NK-92 treated with Interleukin-12 subunit alpha and Interleukin-12 subunit beta, amount 100 ng/mL, for 24 hours (cell line): Measurements from ENCODE around the gene SLC33A1.
"Not testable (repeated sequence)": the region's sequence is repeated elsewhere in the genome, so short reads cannot be mapped to it uniquely, and the experiment has no call there.

Experiments used
- DNase-seq: peaks from one replicate; lab custom pipeline; 2025; lab: John Stamatoyannopoulos, UW

SLC33A1 gene

GRCh38 chr3:155854141-155854940 lies at the start of gene SLC33A1:
SLC33A1 (minus strand) TSS chr3:155854427; CDS start chr3:155853997, 430 bp downstream.
- DNase-seq: peak; percentile 98

- no peak for DNase-seq
Measured at GRCh38 chr3:155895379-155895900, 41.2 kb upstream of the SLC33A1 start.

- DNase-seq: no peak
Measured at GRCh38 chr3:155891321-155891720, 37.1 kb upstream of the SLC33A1 start.

- no peak for DNase-seq
Measured at GRCh38 chr3:155890671-155891190, 36.5 kb upstream of the SLC33A1 start.

GRCh38 chr3:155889952-155890351 lies 35.7 kb upstream of the SLC33A1 start:
- no peak for DNase-seq

GRCh38 chr3:155889212-155889611 lies 35.0 kb upstream of the SLC33A1 start:
- no peak for DNase-seq

- no peak for DNase-seq
Measured at GRCh38 chr3:155886915-155887314, 32.7 kb upstream of the SLC33A1 start.

GRCh38 chr3:155886348-155886747 lies 32.1 kb upstream of the SLC33A1 start:
- DNase-seq: not testable (repeated sequence)

- no peak for DNase-seq
Measured at GRCh38 chr3:155885292-155885691, 31.1 kb upstream of the SLC33A1 start.

- DNase-seq: no peak
Measured at GRCh38 chr3:155884292-155884691, 30.1 kb upstream of the SLC33A1 start.

- no peak for DNase-seq
Measured at GRCh38 chr3:155880286-155880685, 26.1 kb upstream of the SLC33A1 start.

GRCh38 chr3:155876503-155876902 lies 22.3 kb upstream of the SLC33A1 start:
- no peak for DNase-seq

- DNase-seq: no peak
Measured at GRCh38 chr3:155876037-155876436, 21.8 kb upstream of the SLC33A1 start.

GRCh38 chr3:155872904-155873646 lies 18.8 kb upstream of the SLC33A1 start:
- no peak for DNase-seq

- no peak for DNase-seq
Measured at GRCh38 chr3:155871746-155872158, 17.5 kb upstream of the SLC33A1 start.

- peak; percentile 51 for DNase-seq
Measured at GRCh38 chr3:155870945-155871745, 16.9 kb upstream of the SLC33A1 start.

- peak; percentile 95 for DNase-seq
Measured at GRCh38 chr3:155870133-155870944, 16.1 kb upstream of the SLC33A1 start, which contains the start of gene GMPS. GMPS (plus strand) TSS chr3:155870650; CDS start chr3:155870871, 221 bp downstream.

- DNase-seq: no peak
Measured at GRCh38 chr3:155869691-155870090, 15.5 kb upstream of the SLC33A1 start.

- DNase-seq: no peak
Measured at GRCh38 chr3:155863072-155863784, 9.0 kb upstream of the SLC33A1 start.

- DNase-seq: peak; percentile 48
Measured at GRCh38 chr3:155862290-155862982, 8.2 kb upstream of the SLC33A1 start.
